Omental fat pad (tissue), 4 donors: ENCODE data around the gene HNRNPUL1. TPM values are rescaled to one million over a fixed set of nuclear protein-coding genes. Genes with fewer than 3 reads are reported as not detected.
A peak's percentile ranks its signal among the peaks of the same experiment; 100 is the strongest.

Experiments
- ATAC-seq: fragments of 150-250 bp; one replicate; pipeline ENCODE4 v1.9.1; 2016; ENCODE audit warnings: mild to moderate bottlenecking, moderate library complexity; ENCODE audit not compliant: low FRiP score
- DNase-seq: peaks from one replicate; pipeline ENCODE4 v3.0.0-alpha.2; 2019; ENCODE audit warnings: low spot score
- total RNA-seq, 4 donors: library from RNA; depleted of rRNA; stranded (reverse); fragments of >200 nt; gene quantifications; one replicate each; pipeline ENCODE4 v1.1.0, GENCODE V29; 2016
- TF ChIP-seq, protein P1 (sequence below), 3 donors: fragments of 450-650 bp; IDR thresholded peaks; one replicate each; pipeline ENCODE4 v1.5.1; 2016 to 2017; ENCODE audit warnings: antibody characterized with exemption in 3 of 3, mild to moderate bottlenecking in 3 of 3, moderate library complexity in 2 of 3

HNRNPUL1 gene
- total RNA-seq, 4 donors from 2014 or later: 92.5 to 173 (median 117) TPM

DNA sequence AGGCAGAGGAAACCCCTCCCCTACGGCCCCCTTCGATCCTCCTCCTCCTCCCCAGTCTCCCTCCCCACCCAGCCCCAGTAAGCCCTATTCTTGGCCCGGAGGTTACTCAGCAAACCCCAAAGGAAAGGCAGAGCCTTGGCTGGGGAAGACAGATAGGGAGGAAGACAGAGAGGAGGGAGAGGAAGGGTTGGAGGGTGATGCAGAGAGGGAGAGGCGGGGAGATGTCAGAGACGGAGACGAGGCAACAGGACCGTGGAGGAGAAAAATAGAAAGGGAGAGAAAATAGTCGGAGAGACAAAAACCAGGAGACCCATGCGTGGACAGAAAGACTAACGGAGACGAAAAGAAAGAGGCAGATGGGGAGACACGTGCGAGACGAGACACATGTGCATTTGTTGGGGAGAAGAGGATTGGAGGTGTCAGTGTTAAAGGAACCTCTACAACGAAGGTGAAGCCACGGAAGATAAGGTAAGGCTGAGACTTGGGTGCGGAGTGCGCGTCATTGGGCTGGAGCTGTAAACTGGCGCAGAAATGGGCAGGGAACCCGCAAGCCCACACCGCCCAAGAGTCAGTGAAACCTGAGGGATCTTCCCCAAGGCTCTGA lies 86.7 kb downstream of the HNRNPUL1 start:
- ATAC-seq (no peak), DNase-seq (no peak)
- TF ChIP-seq, protein P1, sequence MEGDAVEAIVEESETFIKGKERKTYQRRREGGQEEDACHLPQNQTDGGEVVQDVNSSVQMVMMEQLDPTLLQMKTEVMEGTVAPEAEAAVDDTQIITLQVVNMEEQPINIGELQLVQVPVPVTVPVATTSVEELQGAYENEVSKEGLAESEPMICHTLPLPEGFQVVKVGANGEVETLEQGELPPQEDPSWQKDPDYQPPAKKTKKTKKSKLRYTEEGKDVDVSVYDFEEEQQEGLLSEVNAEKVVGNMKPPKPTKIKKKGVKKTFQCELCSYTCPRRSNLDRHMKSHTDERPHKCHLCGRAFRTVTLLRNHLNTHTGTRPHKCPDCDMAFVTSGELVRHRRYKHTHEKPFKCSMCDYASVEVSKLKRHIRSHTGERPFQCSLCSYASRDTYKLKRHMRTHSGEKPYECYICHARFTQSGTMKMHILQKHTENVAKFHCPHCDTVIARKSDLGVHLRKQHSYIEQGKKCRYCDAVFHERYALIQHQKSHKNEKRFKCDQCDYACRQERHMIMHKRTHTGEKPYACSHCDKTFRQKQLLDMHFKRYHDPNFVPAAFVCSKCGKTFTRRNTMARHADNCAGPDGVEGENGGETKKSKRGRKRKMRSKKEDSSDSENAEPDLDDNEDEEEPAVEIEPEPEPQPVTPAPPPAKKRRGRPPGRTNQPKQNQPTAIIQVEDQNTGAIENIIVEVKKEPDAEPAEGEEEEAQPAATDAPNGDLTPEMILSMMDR (IDR thresholded peaks at IDR 0.05): no peak

DNA sequence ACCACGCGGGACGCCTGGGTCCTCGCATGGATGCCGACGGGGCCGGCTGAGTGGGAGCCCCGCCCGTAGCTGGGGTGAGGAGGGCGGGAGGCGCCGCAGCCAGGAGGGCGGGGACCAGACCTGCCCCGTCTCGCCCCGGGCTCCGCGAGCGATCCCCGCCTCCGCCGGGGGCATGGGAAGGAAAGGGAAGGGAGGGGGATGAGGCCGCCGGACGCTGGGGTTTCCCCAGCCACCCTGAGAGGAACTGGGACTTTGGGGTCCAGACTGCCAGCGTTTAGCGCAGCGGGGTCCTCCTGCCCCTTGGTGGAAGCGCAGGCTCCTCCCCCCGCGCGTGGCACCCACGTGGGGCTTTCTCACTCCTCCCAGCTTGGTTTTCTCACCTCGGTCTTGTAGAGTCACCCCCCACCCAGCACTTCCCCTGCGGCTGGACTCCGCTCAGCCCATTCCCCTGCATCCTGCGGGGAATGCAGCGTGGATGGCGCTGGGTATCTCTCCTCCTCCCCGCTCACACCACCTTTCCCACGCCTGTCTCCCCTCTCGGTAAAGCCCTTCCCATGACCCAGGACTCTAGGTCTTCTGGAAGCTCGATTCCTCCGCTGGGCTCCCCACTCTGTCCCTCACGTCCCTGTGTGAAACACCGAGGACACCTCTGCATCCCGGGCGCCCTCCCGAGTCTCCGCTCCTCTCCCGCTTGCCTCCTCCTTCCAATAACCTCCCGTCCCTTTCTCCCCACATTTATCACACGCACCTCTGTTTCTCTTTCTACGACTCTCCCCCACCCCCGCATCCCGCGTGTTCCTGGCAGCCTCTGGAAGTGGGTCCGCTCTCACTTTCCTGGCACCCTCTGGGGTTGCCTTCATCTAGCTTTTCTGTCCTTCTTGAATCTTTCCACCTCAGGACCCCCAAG lies 87.4 kb downstream of the HNRNPUL1 start:
- TF ChIP-seq, protein P1 (IDR thresholded peaks at IDR 0.05): no peak
- ATAC-seq (peak; percentile 77), DNase-seq (peak; percentile 58)

DNA sequence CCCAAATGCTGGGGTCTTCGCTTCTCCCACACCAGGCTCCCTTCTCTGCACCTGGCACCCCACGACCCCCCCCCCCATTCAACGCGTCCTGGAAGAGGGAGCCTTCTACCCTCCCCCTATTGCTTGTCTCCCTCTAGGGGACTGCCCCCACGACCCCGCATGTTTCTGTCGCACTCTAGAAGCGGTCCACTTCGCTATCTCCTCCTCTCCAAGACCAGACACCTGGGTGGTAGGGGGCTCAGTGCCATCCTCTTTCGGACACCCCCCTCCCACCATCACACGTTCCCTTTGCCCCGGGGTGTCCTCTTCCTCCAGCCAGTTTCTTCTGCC lies 88.1 kb downstream of the HNRNPUL1 start:
- TF ChIP-seq, protein P1 (IDR thresholded peaks at IDR 0.05): no peak
- ATAC-seq: no peak
- no peak for DNase-seq

DNA sequence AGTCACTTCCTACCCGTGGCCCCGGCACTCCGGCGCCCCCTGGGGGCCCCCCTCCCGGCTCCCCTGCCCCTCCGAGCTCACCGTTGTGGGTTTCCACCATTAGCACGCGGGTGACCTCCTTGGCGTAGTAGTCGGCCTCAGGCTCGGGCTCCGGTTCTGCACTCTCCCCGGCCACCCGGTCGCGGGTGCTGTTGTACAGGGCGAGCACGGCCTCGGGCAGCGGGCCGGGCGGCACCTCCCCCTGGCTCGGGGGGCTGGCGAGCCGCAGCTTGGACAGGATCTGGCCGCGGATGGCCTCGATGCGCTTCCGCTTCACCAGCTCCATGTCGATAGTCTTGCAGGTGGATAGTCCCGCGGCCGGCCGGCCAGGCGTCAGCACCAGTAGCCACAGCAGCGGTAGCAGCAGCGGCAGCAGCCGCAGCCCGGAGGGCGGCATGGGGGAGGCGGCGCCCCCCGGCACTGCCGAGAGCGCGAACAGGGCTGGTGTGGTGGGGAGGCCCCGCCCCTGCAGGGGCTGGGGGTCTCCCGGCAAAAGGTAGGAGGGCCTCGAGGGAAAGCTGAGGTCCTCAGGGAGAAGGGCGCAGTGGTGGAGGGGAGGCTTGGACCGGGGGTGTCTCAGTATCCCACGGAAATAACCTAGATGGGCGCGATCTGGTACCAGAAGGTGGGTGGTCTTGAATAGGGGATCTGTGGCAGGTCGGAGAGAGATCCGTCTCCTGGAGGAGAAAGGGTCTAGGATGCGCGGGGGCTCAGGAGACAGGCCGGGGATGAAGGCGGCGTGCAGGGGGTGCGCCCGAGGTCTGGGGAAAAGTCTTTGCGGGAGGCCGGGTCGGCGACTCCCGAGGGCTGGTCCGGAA lies 88.7 kb downstream of the HNRNPUL1 start:
- TF ChIP-seq, protein P1 (IDR thresholded peaks at IDR 0.05): no peak

DNA sequence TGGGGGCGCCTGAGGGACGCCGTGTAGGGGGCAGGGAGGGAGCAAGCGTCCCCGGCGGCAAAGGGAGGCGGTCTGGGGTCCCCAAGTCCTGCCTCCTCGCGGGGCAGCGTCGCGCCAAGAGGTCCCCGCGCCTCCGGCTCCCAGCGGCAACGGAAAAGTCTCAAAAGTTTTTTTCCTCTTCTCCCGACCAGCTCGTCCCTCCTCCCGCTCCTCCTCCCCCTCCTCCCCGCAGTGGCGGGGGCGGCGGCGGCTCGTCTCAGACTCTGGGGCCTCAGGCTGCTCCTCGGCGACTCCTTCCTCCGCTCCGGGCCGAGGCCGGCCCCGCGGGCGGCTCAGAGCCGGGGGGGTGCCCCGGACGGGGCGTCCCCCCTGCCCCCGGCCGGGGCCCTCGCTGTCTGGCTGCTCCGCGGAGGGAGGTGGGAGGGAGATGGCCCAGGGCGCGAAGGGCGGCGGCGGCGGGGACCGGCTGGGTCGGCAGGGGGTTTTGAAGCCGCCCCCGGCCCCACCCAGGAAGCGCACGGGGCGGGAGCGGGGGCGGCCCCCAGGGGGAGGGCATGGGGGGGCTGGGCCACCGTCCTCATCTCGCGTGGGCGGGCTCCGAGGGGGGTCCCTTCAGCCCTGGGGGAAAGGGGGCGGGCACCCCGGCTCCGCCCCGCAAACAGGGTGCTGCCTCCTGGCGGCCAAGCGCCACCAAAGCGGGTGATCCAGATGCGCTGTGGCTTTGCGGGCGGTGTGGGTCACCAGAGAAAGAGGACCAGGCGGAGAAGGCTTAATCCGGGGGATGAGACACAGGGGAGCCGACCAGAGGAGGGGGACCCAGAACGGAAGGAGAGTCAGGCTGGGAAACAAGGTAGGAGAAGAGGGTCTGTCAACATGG lies 89.5 kb downstream of the HNRNPUL1 start, which contains the start of gene TGFB1:
Gene TGFB1, minus strand, starts transcription at position 457 of the 877 bp plus-strand sequence. CDS start 878 bp downstream, outside the sequence.
- TF ChIP-seq, protein P1 (IDR thresholded peaks at IDR 0.05): peak in 2 of 3 donors; percentile 32 to 33
- peak; percentile 64 for DNase-seq
- ATAC-seq: peak; percentile 63

More for the DNA sequence above, 88.7 kb downstream of the HNRNPUL1 start:
- ATAC-seq (no peak), DNase-seq (no peak)
